Measurements from ENCODE around the gene WDSUB1.

The WDSUB1 gene

DNA sequence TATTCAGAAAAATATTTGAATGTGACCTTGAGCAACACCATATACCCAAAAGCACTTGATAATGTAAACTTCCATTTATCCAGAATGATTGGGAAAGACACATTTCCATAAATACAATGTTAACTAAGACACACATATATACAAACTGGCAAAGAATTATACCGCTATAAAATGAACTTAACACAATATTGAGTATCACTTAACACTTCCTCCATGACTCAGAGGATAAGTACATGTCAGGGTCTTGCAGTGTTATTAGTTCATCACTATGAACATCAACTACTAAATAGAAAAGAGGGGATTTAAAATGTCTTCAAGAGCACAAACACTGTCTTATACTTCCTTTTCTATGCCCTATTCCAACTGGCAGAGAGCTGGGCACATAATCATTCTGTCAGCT lies 18.6 kb downstream of the WDSUB1 start:
- no peak for DNase-seq (ENCODE audit: low read depth, low spot score)

DNA sequence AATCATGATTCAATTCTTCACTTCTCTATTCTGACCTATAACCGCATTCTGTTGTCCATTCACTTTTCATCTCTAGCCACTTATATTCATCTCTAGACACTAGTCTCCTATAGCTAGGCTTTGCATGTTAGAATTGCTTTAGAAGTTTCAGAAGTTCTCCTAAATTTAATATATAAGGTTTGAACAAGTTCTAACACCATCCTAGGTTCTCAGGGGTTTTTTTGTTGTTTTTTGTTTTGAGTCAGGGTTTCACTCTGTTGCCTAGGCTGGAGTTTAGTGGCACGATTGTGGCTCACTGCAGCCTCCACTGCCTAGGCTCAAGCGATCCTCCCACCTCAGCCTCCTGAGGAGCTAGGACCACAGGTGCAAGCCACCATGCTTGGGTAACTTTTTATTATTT lies 19.9 kb downstream of the WDSUB1 start:
- DNase-seq (ENCODE audit: low read depth, low spot score): no peak

- DNase-seq (ENCODE audit: low read depth, low spot score): no peak
Measured at GRCh38 chr2:159265171-159265576, 21.3 kb downstream of the WDSUB1 start.

DNA sequence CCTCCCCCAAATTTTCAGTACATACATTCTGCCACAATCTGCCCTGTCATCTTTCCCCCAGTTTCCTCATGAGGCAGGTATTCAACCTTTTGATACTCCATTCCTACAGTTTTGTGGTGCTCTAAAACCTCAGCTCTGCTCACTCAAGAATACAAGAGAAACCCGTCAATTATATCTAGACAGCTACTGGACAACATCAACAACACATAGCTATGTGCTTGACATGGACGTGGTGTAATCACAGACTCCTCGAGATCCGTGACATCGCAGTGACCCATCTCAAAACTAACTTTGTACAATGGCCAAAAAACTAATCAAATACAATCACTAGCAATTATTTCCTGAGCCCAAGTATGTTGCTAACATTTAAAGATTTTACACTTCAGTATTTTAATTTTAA lies 23.6 kb downstream of the WDSUB1 start:
- DNase-seq (ENCODE audit: low read depth, low spot score): no peak

DNA sequence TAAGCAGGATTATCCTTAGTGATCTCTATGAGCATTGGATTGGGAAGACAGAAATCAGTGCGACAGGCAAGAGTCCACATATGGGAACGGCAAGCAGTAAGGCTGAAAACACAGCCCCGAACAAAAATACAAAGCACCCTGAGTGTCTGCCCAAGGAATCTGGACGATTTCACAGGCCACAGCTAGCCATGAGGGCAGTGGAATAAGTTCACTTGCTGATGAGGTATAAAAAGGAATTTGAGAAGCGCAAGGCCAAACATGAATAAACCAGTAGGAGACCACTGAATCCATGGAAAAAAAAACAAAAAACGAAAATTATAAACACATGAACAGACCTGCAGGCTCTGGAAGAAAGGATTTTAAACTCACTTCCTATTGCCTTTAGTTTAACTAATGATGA lies 24.3 kb downstream of the WDSUB1 start:
- DNase-seq (ENCODE audit: low read depth, low spot score): no peak

DNA sequence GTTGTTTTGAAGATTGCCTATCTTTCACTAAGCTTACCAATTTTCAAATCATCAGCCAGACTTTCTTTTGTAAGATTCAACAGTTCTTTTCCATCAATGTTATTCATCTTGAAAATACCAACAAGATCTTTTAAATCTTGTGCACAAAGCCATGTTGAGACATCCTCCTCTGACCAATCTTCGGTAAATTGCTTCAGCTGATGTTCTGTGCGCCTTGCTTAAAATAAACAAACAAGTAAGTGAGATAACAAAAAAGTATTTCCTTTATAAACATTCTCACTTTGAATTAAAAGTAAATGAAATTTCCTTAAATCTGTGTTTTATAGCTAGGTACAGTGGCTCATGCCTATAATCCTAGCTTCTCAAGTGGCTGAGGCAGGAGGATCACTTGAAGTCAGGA lies 30.3 kb downstream of the WDSUB1 start:
- no peak for DNase-seq (ENCODE audit: low read depth, low spot score)

DNA sequence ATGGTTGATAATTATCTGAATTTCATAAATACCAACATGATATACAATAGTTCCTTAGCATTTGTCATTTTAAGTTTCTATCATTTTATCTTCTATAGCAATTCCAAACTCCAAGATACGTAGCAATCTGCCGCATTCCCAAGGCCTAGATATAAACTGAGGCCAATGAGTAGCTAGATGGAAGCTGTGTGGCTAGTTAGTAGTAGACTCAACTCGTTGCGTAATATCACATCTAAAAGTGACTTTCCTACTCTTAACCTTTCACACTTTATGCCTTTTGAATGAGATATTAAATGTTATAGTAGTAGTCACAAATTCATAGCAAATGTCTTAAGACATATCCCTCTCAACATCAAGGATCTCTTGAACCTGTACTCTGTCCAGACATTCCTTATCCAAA lies 33.6 kb downstream of the WDSUB1 start:
- DNase-seq (ENCODE audit: low read depth, low spot score): no peak

DNA sequence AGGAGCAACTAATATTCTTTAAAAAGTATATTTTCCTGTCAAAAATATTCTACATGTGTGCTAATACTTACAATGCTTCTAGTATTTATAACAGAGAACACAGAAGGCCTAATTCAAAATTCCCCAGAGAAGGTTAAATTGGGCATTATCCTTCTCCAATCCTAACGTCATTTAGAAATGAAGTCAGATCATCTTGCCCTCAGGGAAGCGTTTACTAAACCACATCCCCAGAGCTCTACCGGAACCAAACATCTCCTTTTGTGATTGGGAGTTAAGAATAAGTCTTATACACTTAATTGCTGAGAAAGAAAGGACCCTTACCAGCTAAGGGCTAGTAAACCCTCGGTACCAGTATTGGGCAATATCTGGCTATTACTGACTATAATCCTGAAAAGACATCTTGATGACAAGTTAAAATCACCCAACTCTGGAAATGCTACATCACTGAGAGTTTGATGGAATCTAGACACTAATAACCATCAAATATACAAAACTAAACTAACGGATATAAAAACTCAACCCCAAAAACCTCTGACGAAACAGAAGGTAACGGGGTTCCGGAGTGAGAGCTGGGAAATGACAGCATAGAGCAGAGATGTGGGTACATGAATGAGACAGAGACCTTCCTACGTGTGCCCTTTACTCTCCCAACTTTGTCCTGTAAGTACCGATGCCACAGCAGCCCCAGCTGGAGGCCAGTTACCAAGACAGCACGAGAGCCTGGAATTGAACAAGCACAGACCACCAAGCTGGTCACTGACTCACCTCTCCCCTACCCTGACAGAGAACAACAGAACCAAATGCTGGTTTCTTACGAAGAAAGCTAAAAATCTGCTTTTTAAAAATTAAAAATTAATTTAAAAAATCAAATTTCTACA lies 35.0 kb downstream of the WDSUB1 start:
- DNase-seq (ENCODE audit: low read depth, low spot score): no peak

DNA sequence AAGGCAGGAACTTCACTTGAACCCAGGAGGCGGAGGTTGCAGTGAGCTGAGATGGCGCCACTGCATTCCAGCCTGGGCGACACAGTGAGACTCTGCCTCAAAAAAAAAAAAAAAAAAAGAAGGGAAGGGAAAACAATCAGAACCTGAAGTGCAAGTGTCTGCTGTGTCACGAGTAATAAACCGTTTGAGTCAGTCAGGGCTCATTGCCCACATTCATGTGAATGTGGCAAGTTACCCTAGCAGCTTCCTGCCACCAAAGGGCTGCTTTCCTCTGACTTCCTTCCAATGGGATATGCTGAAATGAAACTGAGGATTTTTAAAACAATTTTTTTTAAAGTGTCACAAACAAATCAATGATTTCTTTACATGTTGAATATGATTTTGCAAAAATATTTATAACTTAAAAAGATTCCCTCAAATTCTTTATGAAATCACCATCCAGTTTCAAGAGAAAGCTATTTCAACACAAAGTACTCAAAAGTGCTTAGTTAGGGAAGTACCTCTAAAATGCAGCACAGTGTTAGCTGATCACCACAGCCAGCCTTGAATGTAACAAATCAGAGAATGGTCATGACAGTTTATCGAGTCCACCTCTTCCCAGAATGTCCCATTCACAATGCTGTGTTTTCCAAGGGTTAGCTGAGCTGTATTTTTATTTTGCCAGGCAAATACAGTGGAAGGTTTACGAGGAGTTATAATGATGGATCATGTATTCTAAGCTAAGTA lies 36.4 kb downstream of the WDSUB1 start:
- DNase-seq (ENCODE audit: low read depth, low spot score): no peak

DNA sequence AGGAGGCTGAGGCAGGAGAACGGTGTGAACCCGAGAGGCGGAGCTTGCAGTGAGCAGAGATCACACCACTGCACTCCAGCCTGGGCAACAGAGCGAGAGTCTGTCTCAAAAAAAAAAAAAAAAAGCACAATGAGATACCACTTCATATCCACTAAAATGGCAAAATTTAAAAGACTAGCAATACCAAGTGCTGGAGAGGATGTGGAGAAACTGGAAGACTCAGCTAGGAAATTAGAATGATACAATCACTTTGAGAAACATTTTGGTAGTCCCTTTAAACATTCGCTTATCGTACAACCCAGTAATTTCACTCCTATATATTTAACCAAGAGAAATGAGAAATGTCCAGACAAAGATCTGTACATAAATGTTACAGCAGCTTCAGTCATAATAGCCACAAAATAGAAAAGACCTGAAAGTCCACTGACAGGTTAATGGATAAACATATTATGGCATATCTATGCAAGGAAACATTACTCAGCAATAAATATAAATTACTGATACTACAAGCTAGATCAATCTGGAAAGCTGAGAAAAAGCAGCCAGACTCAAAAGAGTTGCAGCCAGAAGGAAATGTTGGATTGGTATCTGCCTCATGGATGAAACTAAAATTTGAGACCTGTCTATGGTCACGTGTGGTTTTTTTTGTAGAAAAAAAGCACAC lies 40.0 kb downstream of the WDSUB1 start:
- DNase-seq (ENCODE audit: low read depth, low spot score): no peak

GRCh38 chr2:159243529-159243928 lies 43.0 kb downstream of the WDSUB1 start:
- no peak for DNase-seq (ENCODE audit: low read depth, low spot score)

GRCh38 chr2:159234868-159235267 lies 51.6 kb downstream of the WDSUB1 start:
- no peak for DNase-seq (ENCODE audit: low read depth, low spot score)

- DNase-seq (ENCODE audit: low read depth, low spot score): no peak
Measured at GRCh38 chr2:159232456-159233170, 53.9 kb downstream of the WDSUB1 start.

- no peak for DNase-seq (ENCODE audit: low read depth, low spot score)
Measured at GRCh38 chr2:159230145-159230877, 56.2 kb downstream of the WDSUB1 start.

GRCh38 chr2:159229476-159230144 lies 56.9 kb downstream of the WDSUB1 start:
- no peak for DNase-seq (ENCODE audit: low read depth, low spot score)

GRCh38 chr2:159228081-159228581 lies 58.4 kb downstream of the WDSUB1 start:
- no peak for DNase-seq (ENCODE audit: low read depth, low spot score)

DNA sequence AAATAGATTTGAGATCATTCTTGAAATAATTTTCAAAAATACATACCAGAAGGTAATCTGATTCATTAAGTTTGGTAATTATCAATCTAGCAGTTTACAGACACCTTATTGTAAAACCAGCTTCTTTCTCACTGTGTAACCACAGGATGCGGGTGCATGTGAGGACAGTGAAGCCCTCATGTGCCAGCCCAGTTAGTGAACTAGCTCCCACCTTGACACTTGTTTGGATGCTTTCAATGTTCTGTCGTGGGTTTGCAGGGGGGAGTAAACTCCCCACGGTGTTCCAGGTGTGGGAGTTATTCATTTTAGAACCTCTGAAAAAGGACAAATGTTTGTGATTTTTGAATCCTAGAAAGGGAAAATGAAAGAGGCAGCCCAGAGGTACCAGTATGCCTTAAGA lies 59.0 kb downstream of the WDSUB1 start:
- no peak for DNase-seq (ENCODE audit: low read depth, low spot score)

- no peak for DNase-seq (ENCODE audit: low read depth, low spot score)
Measured at GRCh38 chr2:159226608-159227385, 59.7 kb downstream of the WDSUB1 start.

- DNase-seq (ENCODE audit: low read depth, low spot score): no peak
Measured at GRCh38 chr2:159226059-159226461, 60.4 kb downstream of the WDSUB1 start.

Data from activated CD4-positive, CD25-positive, alpha-beta regulatory T cell treated with anti-CD3 and anti-CD28 coated beads, Interleukin-2, amount 50 U/mL, for 16 hours (primary cell).